Osteoblast (primary cell): ENCODE measurements around the gene HEATR9. TPM values are rescaled to one million over a fixed set of nuclear protein-coding genes. Genes with fewer than 3 reads are reported as not detected.

Experiments used
- DNase-seq: peaks from one replicate; pipeline ENCODE4 v3.0.0; 2011; ENCODE audit warnings: low spot score, mixed read lengths; ENCODE audit not compliant: insufficient read length; ENCODE audit errors: missing footprints
- H2AFZ ChIP-seq: 2 replicates; pipeline ENCODE4 v1.6.0; 2011; ENCODE audit warnings: mild to moderate bottlenecking, low read length
- H3K27ac ChIP-seq: 2 replicates; pipeline ENCODE4 v1.5.1; 2011; ENCODE audit warnings: mild to moderate bottlenecking, low read depth, low read length, moderate library complexity
- H3K27me3 ChIP-seq: 2 replicates; pipeline ENCODE4 v1.6.0; 2012; ENCODE audit warnings: mild to moderate bottlenecking, control low read depth, inconsistent platforms, low read length, moderate library complexity; ENCODE audit not compliant: insufficient read depth
- H3K36me3 ChIP-seq: 2 replicates; pipeline ENCODE4 v1.5.1; 2011; ENCODE audit warnings: mild to moderate bottlenecking, low read length, control low read depth, moderate library complexity; ENCODE audit not compliant: insufficient read depth
- H3K4me1 ChIP-seq: 2 replicates; pipeline ENCODE4 v1.5.1; 2011; ENCODE audit warnings: mild to moderate bottlenecking, low read length, control low read depth, moderate library complexity; ENCODE audit not compliant: insufficient read depth
- H3K4me2 ChIP-seq: 2 replicates; pipeline ENCODE4 v1.6.0; 2011; ENCODE audit warnings: mild to moderate bottlenecking, low read length; ENCODE audit not compliant: insufficient read depth
- H3K4me3 ChIP-seq: fragments of 200-600 bp; sonication (generic); 3 replicates; pipeline ENCODE4 v1.5.1; 2012; ENCODE audit warnings: mild to moderate bottlenecking, low read length, inconsistent platforms; ENCODE audit not compliant: insufficient read depth
- H3K79me2 ChIP-seq: 2 replicates; pipeline ENCODE4 v1.6.0; 2012; ENCODE audit warnings: mild to moderate bottlenecking, low read length, control low read depth, inconsistent platforms; ENCODE audit not compliant: insufficient read depth
- H3K9me3 ChIP-seq: 2 replicates; pipeline ENCODE4 v1.5.1; 2011; ENCODE audit warnings: low read depth, low read length, control low read depth
- H4K20me1 ChIP-seq: 2 replicates; pipeline ENCODE4 v1.6.0; 2012; ENCODE audit warnings: mild to moderate bottlenecking, low read length, control low read depth; ENCODE audit not compliant: insufficient read depth
- CTCF ChIP-seq: IDR thresholded peaks from 2 replicates; pipeline ENCODE4 v1.5.1; 2011; ENCODE audit warnings: mild to moderate bottlenecking, low read depth, low read length, moderate library complexity; ENCODE audit errors: extremely low read depth
- small RNA-seq: library from RNA; depleted of rRNA; stranded (forward); fragments of <200 nt; gene quantifications from one replicate; pipeline ENCODE3, GENCODE V24; 2012
- total RNA-seq: library from RNA; depleted of rRNA; stranded (reverse); fragments of >200 nt; gene quantifications from 2 replicates; pipeline ENCODE4 v1.2.3, GENCODE V29; 2012

HEATR9 gene
- total RNA-seq, 1 donor: not detected

- Histone ChIP-seq H3K27me3 (no peaks in the 10 kb centered on the region), H3K4me1 (peaks cover 39% of the 10 kb centered on the region)
These were observed 60.3 kb downstream of the HEATR9 start for GRCh38 chr17:35808240-35808961.

GRCh38 chr17:35807371-35808144 lies 61.1 kb downstream of the HEATR9 start:
- TF ChIP-seq CTCF: no peak
- Histone ChIP-seq H2AFZ (peak overlapping the region; percentile 36), H3K4me1 (peaks cover 39% of the 10 kb centered on the region), H3K27me3 (no peaks in the 10 kb centered on the region), H3K9me3 (no peaks in the 10 kb centered on the region), H3K27ac (peak overlapping the region; percentile 20), H4K20me1 (peaks cover 20% of the 10 kb centered on the region), H3K36me3 (no peaks in the 10 kb centered on the region), H3K4me2 (no peak overlapping the region), H3K79me2 (peaks cover 33% of the 10 kb centered on the region), H3K4me3 (no peak overlapping the region)
- peak; percentile 72 for DNase-seq

More at GRCh38 chr17:35808240-35808961, 60.3 kb downstream of the HEATR9 start:
- no peaks in the 10 kb centered on the region for H3K9me3 ChIP-seq
- peaks cover 41% of the 10 kb centered on the region for H3K79me2 ChIP-seq
- DNase-seq: no peak
- no peaks in the 10 kb centered on the region for H3K36me3 ChIP-seq
- peak overlapping the region; percentile 96 for H2AFZ ChIP-seq
- H3K4me3 ChIP-seq: peak overlapping the region; percentile 93
- H4K20me1 ChIP-seq: peaks cover 24% of the 10 kb centered on the region
- TF ChIP-seq CTCF: no peak
- peak overlapping the region; percentile 99 for H3K27ac ChIP-seq
- peak overlapping the region; percentile 95 for H3K4me2 ChIP-seq

Small RNA genes lying within 50 kb of the gene (small RNA-seq; reads per million reads assigned to genes)
- gene RF00100: 231 reads per million, percentile 98 among the genes with 10 or more reads in this experiment

Other genes with a start within 250 kb of the HEATR9 start
- gene RASL10B, start 137.3 kb downstream of the HEATR9 start, total RNA-seq: 2.7 and 4.0 TPM in 2 replicates
- not detected in 2 replicates for gene GAS2L2, start 115.7 kb downstream of the HEATR9 start, total RNA-seq
- gene C17orf50, start 108.0 kb downstream of the HEATR9 start, total RNA-seq: not detected in 2 replicates
- 1.2 and 1.8 TPM in 2 replicates for gene MMP28, start 73.2 kb downstream of the HEATR9 start, total RNA-seq
- gene TAF15, start 59.4 kb downstream of the HEATR9 start, total RNA-seq: 53.3 and 55.0 TPM in 2 replicates
- under 0.01 and 0.36 TPM in 2 replicates for gene CCL5, start 11.5 kb upstream of the HEATR9 start, total RNA-seq
- gene RDM1, start 61.9 kb upstream of the HEATR9 start, total RNA-seq: 0.29 and 0.36 TPM in 2 replicates
- not detected in 2 replicates for gene LYZL6, start 74.8 kb upstream of the HEATR9 start, total RNA-seq
- gene CCL16, start 112.6 kb upstream of the HEATR9 start, total RNA-seq: not detected in 2 replicates
- not detected in 2 replicates for gene CCL14, start 117.8 kb upstream of the HEATR9 start, total RNA-seq
- not detected in 2 replicates for gene CCL15, start 132.7 kb upstream of the HEATR9 start, total RNA-seq
- gene CCL23, start 149.1 kb upstream of the HEATR9 start, total RNA-seq: not detected in 2 replicates
- 0.36 TPM in 1 of 2 replicates, not detected in the other for gene CCL18, start 195.4 kb upstream of the HEATR9 start, total RNA-seq
- 0.29 and 0.36 TPM in 2 replicates for gene CCL3, start 221.3 kb upstream of the HEATR9 start, total RNA-seq
- 0.36 TPM in 1 of 2 replicates, not detected in the other for gene CCL4, start 234.9 kb upstream of the HEATR9 start, total RNA-seq